ENCODE results near the gene NCEH1. TPM values are rescaled to one million over a fixed set of nuclear protein-coding genes. Genes with fewer than 3 reads are reported as not detected.

The NCEH1 gene
- total and polyA plus RNA-seq, 2 experiments from 2014 or later, result 1.8 to 4.9 TPM

DNA sequence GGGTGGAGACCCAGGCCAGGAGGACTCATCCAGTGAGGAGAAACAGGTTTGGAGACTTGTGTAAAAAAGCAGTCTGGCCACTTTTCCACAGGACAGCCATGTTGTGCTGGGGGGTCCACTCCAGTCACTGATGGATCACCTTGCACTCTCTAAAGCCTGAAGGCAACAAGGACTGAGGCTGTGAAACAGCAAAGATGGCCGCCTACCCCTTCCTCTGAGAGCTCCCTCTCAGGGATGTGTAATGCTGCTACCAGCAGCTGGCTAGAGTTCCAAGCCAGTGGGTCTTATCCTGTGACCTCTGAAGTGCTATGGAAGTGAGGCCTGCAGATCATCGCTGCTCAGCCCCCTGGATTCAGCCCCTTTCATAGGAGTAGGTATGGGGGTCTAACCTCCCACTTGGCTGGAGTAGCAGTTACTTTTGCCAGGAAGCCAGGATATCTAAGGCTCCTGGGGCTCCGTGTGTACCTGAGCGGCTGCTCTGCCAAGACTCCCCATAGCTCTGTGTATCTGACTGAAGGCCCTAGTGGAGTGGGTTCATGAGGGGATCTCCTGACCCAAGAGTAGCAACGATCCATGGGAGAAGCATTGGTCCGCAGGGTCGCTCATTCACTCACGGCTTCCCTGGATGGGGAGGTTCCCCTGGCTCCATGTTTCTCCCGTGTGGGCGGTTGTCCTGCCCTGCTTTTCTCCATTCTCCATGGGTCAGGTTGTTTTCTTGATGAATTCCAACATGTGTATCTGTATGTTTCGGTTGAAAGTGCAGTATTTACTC, 117.8 kb downstream of the NCEH1 start (continued):
- TF ChIP-seq, protein P1, sequence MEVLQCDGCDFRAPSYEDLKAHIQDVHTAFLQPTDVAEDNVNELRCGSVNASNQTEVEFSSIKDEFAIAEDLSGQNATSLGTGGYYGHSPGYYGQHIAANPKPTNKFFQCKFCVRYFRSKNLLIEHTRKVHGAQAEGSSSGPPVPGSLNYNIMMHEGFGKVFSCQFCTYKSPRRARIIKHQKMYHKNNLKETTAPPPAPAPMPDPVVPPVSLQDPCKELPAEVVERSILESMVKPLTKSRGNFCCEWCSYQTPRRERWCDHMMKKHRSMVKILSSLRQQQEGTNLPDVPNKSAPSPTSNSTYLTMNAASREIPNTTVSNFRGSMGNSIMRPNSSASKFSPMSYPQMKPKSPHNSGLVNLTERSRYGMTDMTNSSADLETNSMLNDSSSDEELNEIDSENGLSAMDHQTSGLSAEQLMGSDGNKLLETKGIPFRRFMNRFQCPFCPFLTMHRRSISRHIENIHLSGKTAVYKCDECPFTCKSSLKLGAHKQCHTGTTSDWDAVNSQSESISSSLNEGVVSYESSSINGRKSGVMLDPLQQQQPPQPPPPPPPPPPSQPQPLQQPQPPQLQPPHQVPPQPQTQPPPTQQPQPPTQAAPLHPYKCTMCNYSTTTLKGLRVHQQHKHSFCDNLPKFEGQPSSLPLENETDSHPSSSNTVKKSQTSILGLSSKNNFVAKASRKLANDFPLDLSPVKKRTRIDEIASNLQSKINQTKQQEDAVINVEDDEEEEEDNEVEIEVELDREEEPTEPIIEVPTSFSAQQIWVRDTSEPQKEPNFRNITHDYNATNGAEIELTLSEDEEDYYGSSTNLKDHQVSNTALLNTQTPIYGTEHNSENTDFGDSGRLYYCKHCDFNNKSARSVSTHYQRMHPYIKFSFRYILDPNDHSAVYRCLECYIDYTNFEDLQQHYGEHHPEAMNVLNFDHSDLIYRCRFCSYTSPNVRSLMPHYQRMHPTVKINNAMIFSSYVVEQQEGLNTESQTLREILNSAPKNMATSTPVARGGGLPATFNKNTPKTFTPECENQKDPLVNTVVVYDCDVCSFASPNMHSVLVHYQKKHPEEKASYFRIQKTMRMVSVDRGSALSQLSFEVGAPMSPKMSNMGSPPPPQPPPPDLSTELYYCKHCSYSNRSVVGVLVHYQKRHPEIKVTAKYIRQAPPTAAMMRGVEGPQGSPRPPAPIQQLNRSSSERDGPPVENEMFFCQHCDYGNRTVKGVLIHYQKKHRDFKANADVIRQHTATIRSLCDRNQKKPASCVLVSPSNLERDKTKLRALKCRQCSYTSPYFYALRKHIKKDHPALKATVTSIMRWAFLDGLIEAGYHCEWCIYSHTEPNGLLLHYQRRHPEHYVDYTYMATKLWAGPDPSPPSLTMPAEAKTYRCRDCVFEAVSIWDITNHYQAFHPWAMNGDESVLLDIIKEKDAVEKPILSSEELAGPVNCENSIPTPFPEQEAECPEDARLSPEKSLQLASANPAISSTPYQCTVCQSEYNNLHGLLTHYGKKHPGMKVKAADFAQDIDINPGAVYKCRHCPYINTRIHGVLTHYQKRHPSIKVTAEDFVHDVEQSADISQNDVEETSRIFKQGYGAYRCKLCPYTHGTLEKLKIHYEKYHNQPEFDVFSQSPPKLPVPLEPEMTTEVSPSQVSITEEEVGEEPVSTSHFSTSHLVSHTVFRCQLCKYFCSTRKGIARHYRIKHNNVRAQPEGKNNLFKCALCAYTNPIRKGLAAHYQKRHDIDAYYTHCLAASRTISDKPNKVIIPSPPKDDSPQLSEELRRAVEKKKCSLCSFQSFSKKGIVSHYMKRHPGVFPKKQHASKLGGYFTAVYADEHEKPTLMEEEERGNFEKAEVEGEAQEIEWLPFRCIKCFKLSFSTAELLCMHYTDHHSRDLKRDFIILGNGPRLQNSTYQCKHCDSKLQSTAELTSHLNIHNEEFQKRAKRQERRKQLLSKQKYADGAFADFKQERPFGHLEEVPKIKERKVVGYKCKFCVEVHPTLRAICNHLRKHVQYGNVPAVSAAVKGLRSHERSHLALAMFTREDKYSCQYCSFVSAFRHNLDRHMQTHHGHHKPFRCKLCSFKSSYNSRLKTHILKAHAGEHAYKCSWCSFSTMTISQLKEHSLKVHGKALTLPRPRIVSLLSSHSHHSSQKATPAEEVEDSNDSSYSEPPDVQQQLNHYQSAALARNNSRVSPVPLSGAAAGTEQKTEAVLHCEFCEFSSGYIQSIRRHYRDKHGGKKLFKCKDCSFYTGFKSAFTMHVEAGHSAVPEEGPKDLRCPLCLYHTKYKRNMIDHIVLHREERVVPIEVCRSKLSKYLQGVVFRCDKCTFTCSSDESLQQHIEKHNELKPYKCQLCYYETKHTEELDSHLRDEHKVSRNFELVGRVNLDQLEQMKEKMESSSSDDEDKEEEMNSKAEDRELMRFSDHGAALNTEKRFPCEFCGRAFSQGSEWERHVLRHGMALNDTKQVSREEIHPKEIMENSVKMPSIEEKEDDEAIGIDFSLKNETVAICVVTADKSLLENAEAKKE (CRISPR knock-in tag; IDR thresholded peaks at IDR 0.05), result no peak
- TF ChIP-seq STAT1 (IDR thresholded peaks at IDR 0.05; ENCODE audit: unreplicated experiment), result no peak

DNA sequence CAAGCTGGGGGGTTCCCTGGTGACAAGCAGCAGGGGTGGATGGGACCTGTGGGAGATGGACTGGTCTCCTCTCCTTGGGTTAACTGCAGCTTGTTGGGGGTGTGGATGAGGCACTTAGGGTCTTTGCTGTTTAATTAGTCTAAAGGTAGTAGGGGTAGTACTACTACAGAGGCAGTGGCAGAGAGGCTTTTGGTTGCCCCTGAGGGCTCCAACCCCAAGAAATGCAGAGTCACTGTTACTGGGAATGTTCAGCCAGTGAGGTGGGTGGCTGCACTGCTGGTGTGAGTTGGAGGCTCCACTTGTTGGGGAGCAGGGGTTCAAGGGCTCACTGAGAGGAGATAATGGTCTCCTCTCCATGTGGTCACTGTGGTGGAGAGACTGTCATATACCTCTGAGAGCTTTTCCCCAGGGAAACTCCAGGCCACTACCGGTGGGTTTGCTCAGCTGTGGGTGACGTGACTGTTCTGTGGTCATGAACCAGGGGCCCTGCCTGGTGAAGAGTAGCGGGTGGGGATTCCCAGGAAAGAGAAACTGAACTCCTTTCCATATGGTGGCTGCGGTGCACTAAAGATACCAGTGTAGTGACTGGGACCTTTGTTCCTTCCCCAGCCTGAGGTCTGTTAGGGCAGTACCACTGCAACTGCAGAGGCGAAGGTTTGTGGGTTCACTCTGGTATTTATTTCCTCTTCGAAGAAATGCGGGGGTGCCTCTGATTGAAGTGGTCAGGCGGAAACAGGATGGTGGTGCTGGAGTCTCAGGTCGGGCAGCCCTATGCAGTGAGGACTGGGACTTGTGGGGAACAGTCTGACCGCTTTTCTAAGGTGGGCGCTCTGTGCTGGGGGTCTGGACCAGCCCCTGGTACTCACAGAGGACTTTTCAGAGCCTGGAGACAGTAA, 118.7 kb downstream of the NCEH1 start:
- Mint-ChIP-seq H3K36me3 (ENCODE audit: low read depth) (no peaks in the 10 kb centered on the region), H3K4me1 (no peaks in the 10 kb centered on the region; the same call in 2 of the 3 replicates), H3K9me3 (no peaks in the 10 kb centered on the region; the same call in 2 of the 3 replicates), H3K4me3 (no peak overlapping the region), H3K27me3 (ENCODE audit: insufficient read depth, low read depth, poor library complexity) (no peaks in the 10 kb centered on the region), H3K27ac (no peak overlapping the region)
- TF ChIP-seq, protein P2, sequence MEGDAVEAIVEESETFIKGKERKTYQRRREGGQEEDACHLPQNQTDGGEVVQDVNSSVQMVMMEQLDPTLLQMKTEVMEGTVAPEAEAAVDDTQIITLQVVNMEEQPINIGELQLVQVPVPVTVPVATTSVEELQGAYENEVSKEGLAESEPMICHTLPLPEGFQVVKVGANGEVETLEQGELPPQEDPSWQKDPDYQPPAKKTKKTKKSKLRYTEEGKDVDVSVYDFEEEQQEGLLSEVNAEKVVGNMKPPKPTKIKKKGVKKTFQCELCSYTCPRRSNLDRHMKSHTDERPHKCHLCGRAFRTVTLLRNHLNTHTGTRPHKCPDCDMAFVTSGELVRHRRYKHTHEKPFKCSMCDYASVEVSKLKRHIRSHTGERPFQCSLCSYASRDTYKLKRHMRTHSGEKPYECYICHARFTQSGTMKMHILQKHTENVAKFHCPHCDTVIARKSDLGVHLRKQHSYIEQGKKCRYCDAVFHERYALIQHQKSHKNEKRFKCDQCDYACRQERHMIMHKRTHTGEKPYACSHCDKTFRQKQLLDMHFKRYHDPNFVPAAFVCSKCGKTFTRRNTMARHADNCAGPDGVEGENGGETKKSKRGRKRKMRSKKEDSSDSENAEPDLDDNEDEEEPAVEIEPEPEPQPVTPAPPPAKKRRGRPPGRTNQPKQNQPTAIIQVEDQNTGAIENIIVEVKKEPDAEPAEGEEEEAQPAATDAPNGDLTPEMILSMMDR (conservative IDR thresholded peaks at IDR 0.05; ENCODE audit: low read depth in 2 of 2), result no peak
- no peak for TF ChIP-seq NANOG (IDR thresholded peaks at IDR 0.05; ENCODE audit: borderline replicate concordance)
- Histone ChIP-seq H3K4me1 (ENCODE audit: insufficient read depth) (no peaks in the 10 kb centered on the region), H3K9me2 (ENCODE audit: insufficient read depth) (no peaks in the 10 kb centered on the region), H3K4me3 (no peak overlapping the region), H3K4me2 (no peak overlapping the region), H3K27ac (ENCODE audit: low read depth) (no peak overlapping the region), H3K27me3 (ENCODE audit: insufficient read depth) (no peaks in the 10 kb centered on the region), H4K20me1 (replicated peaks; ENCODE audit: insufficient read depth) (no peaks in the 10 kb centered on the region), H2AFZ (no peak overlapping the region), H3F3A (replicated peaks; ENCODE audit: low read depth) (no peaks in the 10 kb centered on the region), H3K36me3 (ENCODE audit: insufficient read depth) (no peaks in the 10 kb centered on the region), H3K79me2 (replicated peaks; ENCODE audit: insufficient read depth) (no peaks in the 10 kb centered on the region)
- ATAC-seq (no peak), DNase-seq (ENCODE audit: low spot score) (no peak)
